OCI-LY3 (cell line): ENCODE data around the gene CLEC4M.
A peak's percentile ranks its signal among the peaks of the same experiment; 100 is the strongest.

Source experiments
- H2AFZ ChIP-seq: fragments of 200-600, 300-600 bp; shearing (Covaris generic); 2 replicates; pipeline ENCODE4 v1.6.0; 2014; ENCODE audit warnings: antibody characterized with exemption, low read depth, low read length
- H3K27ac ChIP-seq: fragments of 200-600, 300-600 bp; sonication (generic); 2 replicates; pipeline ENCODE4 v1.5.1; 2014; ENCODE audit warnings: mild to moderate bottlenecking, low read length, moderate library complexity, mixed read lengths
- H3K27me3 ChIP-seq: fragments of 200-600, 300-600 bp; sonication (generic); 2 replicates; pipeline ENCODE4 v1.6.1; 2014; ENCODE audit warnings: low read depth, low read length, mixed read lengths
- H3K36me3 ChIP-seq: fragments of 200-600, 300-600 bp; sonication (generic); replicated peaks from 2 replicates; pipeline ENCODE3; 2014; ENCODE audit warnings: low read depth, low read length, mixed read lengths
- H3K4me1 ChIP-seq: fragments of 300-600, 200-600 bp; sonication (generic); 2 replicates; pipeline ENCODE4 v1.6.1; 2014; ENCODE audit warnings: low read length, mixed read lengths
- H3K4me2 ChIP-seq: fragments of 200-600, 300-600 bp; sonication (generic); 2 replicates; pipeline ENCODE4 v1.6.1; 2014; ENCODE audit warnings: low read length, mixed read lengths
- H3K4me3 ChIP-seq: fragments of 300-600, 200-600 bp; sonication (generic); 2 replicates; pipeline ENCODE4 v1.5.1; 2014; ENCODE audit warnings: antibody characterized with exemption, mild to moderate bottlenecking, low read length, moderate library complexity
- H3K79me2 ChIP-seq: fragments of 300-600, 200-600 bp; shearing (Covaris generic); 2 replicates; pipeline ENCODE4 v1.6.1; 2014; ENCODE audit warnings: mild to moderate bottlenecking, low read length, mixed read lengths
- H3K9ac ChIP-seq: fragments of 300-600, 200-600 bp; shearing (Covaris generic); 2 replicates; pipeline ENCODE4 v1.6.0; 2014; ENCODE audit warnings: mild to moderate bottlenecking, low read length, moderate library complexity
- H3K9me3 ChIP-seq: fragments of 200-600, 300-600 bp; shearing (Covaris generic); 2 replicates; pipeline ENCODE4 v1.6.1; 2014; ENCODE audit warnings: low read length, mixed read lengths; ENCODE audit not compliant: insufficient read depth
- H4K20me1 ChIP-seq: fragments of 200-600, 300-600 bp; sonication (generic); 2 replicates; pipeline ENCODE4 v1.6.1; 2016; ENCODE audit warnings: low read length, mixed read lengths; ENCODE audit not compliant: insufficient read depth
- CTCF ChIP-seq: fragments of 200-600, 300-600 bp; sonication (generic); IDR thresholded peaks from 2 replicates; pipeline ENCODE4 v1.5.1; 2014; ENCODE audit warnings: antibody characterized with exemption, low read length, low read depth
- EZH2phosphoT487 ChIP-seq: fragments of 200-600 bp; shearing (Covaris generic); IDR thresholded peaks from 2 replicates; pipeline ENCODE4 v1.6.1; 2018; ENCODE audit warnings: antibody characterized with exemption, mixed run types, low read depth

Gene CLEC4M

DNA sequence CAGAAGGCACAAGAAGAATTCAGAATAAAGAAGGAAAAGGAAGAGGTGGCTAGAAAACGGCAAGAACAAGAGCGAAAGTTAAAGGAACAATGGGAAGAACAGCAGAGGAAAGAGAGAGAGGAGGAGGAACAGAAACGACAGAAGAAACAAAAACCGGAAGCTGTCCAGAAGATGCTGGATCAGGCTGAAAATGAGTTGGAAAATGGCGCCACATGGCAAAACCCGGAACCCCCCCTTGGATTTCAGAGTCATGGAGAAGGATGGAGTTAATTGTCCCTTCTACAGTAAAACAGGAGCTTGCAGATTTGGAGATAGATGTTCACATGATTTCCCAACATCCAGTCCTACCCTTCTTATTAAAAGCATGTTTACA is 22.4 kb upstream of the CLEC4M start:
- Histone ChIP-seq H3K4me1 (peaks cover 24% of the 10 kb centered on the region), H3K4me3 (no peak overlapping the region), H3K79me2 (no peaks in the 10 kb centered on the region), H3K27ac (no peak overlapping the region), H3K9me3 (no peaks in the 10 kb centered on the region), H3K9ac (no peak overlapping the region), H3K36me3 (no peaks in the 10 kb centered on the region), H2AFZ (no peak overlapping the region), H3K4me2 (no peak overlapping the region), H4K20me1 (peaks cover 24% of the 10 kb centered on the region; the same call in 1 of the 2 replicates), H3K27me3 (peaks cover 72% of the 10 kb centered on the region)
- TF ChIP-seq CTCF (no peak), EZH2phosphoT487 (no peak)

- peaks cover 26% of the 10 kb centered on the region; the same call in 1 of the 2 replicates for H4K20me1 ChIP-seq
- H3K9me3 ChIP-seq, result no peaks in the 10 kb centered on the region
- no peaks in the 10 kb centered on the region for H3K79me2 ChIP-seq
- no peaks in the 10 kb centered on the region for H3K36me3 ChIP-seq
- no peak for TF ChIP-seq EZH2phosphoT487
- TF ChIP-seq CTCF, result no peak
- no peak overlapping the region for H3K27ac ChIP-seq
- H2AFZ ChIP-seq, result no peak overlapping the region
- no peak overlapping the region for H3K4me3 ChIP-seq
- H3K9ac ChIP-seq, result no peak overlapping the region
- peaks cover 80% of the 10 kb centered on the region for H3K27me3 ChIP-seq
- no peak overlapping the region for H3K4me2 ChIP-seq
- peaks cover 24% of the 10 kb centered on the region for H3K4me1 ChIP-seq
These were observed 20.5 kb upstream of the CLEC4M start for GRCh38 chr19:7742575-7742974.

DNA sequence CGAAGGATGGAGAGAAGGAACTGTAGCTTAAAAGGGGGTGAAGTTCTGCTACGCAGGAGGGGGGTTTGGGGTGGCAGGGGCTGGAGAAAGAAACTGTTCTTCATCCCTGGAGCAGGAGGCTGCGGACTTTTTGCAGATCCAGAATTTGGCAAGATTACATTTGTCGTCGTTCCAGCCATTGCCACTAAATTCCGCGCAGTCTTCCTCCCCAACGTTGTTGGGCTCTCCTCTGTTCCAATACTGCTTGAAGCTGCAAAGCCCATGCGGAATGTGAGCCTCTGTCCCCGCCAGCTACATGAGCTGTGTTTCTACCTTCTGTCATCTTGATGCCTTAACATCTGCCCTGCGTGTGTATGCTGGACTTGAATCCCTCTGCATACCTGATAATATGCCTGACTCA is 20.1 kb upstream of the CLEC4M start:
- H3K27me3 ChIP-seq, result peaks cover 82% of the 10 kb centered on the region
- no peak for TF ChIP-seq EZH2phosphoT487
- no peak for TF ChIP-seq CTCF
- no peak overlapping the region for H3K4me3 ChIP-seq
- H3K9ac ChIP-seq, result no peak overlapping the region
- H4K20me1 ChIP-seq, result peaks cover 26% of the 10 kb centered on the region; the same call in 1 of the 2 replicates
- peaks cover 24% of the 10 kb centered on the region for H3K4me1 ChIP-seq
- H3K27ac ChIP-seq, result no peak overlapping the region
- H3K79me2 ChIP-seq, result no peaks in the 10 kb centered on the region
- peaks cover 1% of the 10 kb centered on the region; the same call in 1 of the 2 replicates for H3K9me3 ChIP-seq
- peak overlapping the region; percentile 49 for H3K4me2 ChIP-seq
- H2AFZ ChIP-seq, result no peak overlapping the region
- no peaks in the 10 kb centered on the region for H3K36me3 ChIP-seq

DNA sequence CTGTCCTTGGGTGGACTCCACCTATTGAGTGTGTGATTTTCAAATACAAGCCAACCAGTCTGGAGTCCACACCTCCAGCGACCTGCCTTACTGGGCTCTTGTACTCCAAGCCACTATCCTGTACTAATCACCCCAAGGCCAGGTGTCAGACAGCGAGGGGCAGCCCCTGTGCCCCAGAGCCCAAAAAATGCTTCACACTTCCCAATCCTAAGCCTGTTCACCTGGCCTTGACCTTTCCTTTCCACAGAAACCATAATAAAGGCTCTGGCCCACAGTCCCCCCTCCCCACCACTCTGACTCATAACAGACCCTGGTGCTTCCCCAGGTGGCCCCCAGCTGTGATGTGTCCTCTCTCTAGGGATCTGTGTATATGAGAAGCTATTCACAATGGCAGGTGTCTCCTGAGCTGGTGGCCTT is 19.6 kb upstream of the CLEC4M start:
- Histone ChIP-seq H3K36me3 (no peaks in the 10 kb centered on the region), H3K27ac (no peak overlapping the region), H3K79me2 (no peaks in the 10 kb centered on the region), H3K4me1 (peaks cover 24% of the 10 kb centered on the region), H3K9ac (no peak overlapping the region), H4K20me1 (peaks cover 26% of the 10 kb centered on the region; the same call in 1 of the 2 replicates), H3K4me3 (no peak overlapping the region), H3K27me3 (peaks cover 85% of the 10 kb centered on the region), H2AFZ (no peak overlapping the region), H3K4me2 (peak overlapping the region; percentile 49), H3K9me3 (peaks cover 5% of the 10 kb centered on the region; the same call in 1 of the 2 replicates)
- TF ChIP-seq CTCF (no peak), EZH2phosphoT487 (peak; percentile 83)
